ENCODE measurements around the gene FBXL7. TPM values are rescaled to one million over a fixed set of nuclear protein-coding genes. Genes with fewer than 3 reads are reported as not detected.

Gene FBXL7
- polyA plus RNA-seq, 1 donor from 2014 or later, result 0.24 TPM

- Histone ChIP-seq H4K20me1 (ENCODE audit: insufficient read depth) (no peaks in the 10 kb centered on the region), H3F3A (ENCODE audit: insufficient read depth, low read length, poor library complexity, severe bottlenecking) (no peaks in the 10 kb centered on the region), H3K27ac (ENCODE audit: low read length) (no peak overlapping the region), H3K79me2 (replicated peaks; ENCODE audit: insufficient read depth, low read length) (no peaks in the 10 kb centered on the region), H3K4me2 (ENCODE audit: low read length) (no peak overlapping the region), H3K27me3 (ENCODE audit: insufficient read depth, low read depth, low read length) (no peaks in the 10 kb centered on the region), H3K9ac (ENCODE audit: low read length) (no peak overlapping the region), H2AFZ (ENCODE audit: low read depth, low read length) (no peak overlapping the region), H3K9me2 (ENCODE audit: insufficient read depth, low read length) (no peaks in the 10 kb centered on the region), H3K36me3 (ENCODE audit: insufficient read depth, low read length) (no peaks in the 10 kb centered on the region), H3K4me3 (ENCODE audit: low read length) (no peak overlapping the region), H3K9me3 (ENCODE audit: low read length) (no peaks in the 10 kb centered on the region)
- TF ChIP-seq EZH2 (IDR thresholded peaks at IDR 0.05; ENCODE audit: borderline replicate concordance, insufficient read depth, low read length, poor library complexity, severe bottlenecking) (no peak), MXI1 (conservative IDR thresholded peaks at IDR 0.05; ENCODE audit: poor library complexity, severe bottlenecking) (no peak), SMC3 (conservative IDR thresholded peaks at IDR 0.05; ENCODE audit: poor library complexity) (no peak), EP300 (conservative IDR thresholded peaks at IDR 0.05; ENCODE audit: poor library complexity, severe bottlenecking) (no peak), POLR2AphosphoS5 (IDR thresholded peaks at IDR 0.05) (no peak)
- TF ChIP-seq, protein P1, sequence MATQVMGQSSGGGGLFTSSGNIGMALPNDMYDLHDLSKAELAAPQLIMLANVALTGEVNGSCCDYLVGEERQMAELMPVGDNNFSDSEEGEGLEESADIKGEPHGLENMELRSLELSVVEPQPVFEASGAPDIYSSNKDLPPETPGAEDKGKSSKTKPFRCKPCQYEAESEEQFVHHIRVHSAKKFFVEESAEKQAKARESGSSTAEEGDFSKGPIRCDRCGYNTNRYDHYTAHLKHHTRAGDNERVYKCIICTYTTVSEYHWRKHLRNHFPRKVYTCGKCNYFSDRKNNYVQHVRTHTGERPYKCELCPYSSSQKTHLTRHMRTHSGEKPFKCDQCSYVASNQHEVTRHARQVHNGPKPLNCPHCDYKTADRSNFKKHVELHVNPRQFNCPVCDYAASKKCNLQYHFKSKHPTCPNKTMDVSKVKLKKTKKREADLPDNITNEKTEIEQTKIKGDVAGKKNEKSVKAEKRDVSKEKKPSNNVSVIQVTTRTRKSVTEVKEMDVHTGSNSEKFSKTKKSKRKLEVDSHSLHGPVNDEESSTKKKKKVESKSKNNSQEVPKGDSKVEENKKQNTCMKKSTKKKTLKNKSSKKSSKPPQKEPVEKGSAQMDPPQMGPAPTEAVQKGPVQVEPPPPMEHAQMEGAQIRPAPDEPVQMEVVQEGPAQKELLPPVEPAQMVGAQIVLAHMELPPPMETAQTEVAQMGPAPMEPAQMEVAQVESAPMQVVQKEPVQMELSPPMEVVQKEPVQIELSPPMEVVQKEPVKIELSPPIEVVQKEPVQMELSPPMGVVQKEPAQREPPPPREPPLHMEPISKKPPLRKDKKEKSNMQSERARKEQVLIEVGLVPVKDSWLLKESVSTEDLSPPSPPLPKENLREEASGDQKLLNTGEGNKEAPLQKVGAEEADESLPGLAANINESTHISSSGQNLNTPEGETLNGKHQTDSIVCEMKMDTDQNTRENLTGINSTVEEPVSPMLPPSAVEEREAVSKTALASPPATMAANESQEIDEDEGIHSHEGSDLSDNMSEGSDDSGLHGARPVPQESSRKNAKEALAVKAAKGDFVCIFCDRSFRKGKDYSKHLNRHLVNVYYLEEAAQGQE (IDR thresholded peaks at IDR 0.05; ENCODE audit: borderline replicate concordance), result no peak
- TF ChIP-seq, protein P2, sequence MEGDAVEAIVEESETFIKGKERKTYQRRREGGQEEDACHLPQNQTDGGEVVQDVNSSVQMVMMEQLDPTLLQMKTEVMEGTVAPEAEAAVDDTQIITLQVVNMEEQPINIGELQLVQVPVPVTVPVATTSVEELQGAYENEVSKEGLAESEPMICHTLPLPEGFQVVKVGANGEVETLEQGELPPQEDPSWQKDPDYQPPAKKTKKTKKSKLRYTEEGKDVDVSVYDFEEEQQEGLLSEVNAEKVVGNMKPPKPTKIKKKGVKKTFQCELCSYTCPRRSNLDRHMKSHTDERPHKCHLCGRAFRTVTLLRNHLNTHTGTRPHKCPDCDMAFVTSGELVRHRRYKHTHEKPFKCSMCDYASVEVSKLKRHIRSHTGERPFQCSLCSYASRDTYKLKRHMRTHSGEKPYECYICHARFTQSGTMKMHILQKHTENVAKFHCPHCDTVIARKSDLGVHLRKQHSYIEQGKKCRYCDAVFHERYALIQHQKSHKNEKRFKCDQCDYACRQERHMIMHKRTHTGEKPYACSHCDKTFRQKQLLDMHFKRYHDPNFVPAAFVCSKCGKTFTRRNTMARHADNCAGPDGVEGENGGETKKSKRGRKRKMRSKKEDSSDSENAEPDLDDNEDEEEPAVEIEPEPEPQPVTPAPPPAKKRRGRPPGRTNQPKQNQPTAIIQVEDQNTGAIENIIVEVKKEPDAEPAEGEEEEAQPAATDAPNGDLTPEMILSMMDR (IDR thresholded peaks at IDR 0.05; ENCODE audit: poor library complexity, severe bottlenecking), result no peak
Observed at GRCh38 chr5:15450949-15451348, 49.0 kb upstream of the FBXL7 start.

DNA sequence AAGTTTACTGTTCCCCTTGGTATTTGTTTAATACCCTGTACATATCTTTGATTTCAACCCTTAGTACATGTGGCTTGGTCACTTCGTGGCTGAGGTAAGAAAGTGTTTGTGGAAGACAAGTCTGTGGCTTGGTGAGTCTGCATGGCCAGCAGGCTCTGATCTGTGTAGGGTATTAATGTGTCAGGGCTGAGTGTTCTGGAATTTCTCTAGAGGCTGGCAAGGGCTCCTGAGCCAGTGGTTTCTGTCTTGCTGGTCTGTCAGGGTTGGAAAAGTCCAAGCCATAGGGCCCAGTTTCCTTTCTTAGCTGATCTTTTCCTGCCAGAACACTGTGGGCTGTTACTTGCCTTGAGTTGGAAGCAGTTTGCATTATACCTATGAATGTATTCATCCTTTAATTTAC, 48.0 kb upstream of the FBXL7 start:
- H3K9me3 ChIP-seq (ENCODE audit: low read length), result no peaks in the 10 kb centered on the region
- no peak for TF ChIP-seq POLR2AphosphoS5 (IDR thresholded peaks at IDR 0.05)
- TF ChIP-seq MXI1 (conservative IDR thresholded peaks at IDR 0.05; ENCODE audit: poor library complexity, severe bottlenecking), result no peak
- no peak for TF ChIP-seq SMC3 (conservative IDR thresholded peaks at IDR 0.05; ENCODE audit: poor library complexity)
- TF ChIP-seq RAD21 (conservative IDR thresholded peaks at IDR 0.05), result no peak
- TF ChIP-seq EZH2 (IDR thresholded peaks at IDR 0.05; ENCODE audit: borderline replicate concordance, insufficient read depth, low read length, poor library complexity, severe bottlenecking), result no peak
- TF ChIP-seq, protein P2 (IDR thresholded peaks at IDR 0.05; ENCODE audit: poor library complexity, severe bottlenecking), result no peak
- no peak for TF ChIP-seq TAF1 (IDR thresholded peaks at IDR 0.05; ENCODE audit: low read depth)
- no peak for TF ChIP-seq EP300 (conservative IDR thresholded peaks at IDR 0.05; ENCODE audit: poor library complexity, severe bottlenecking)
- TF ChIP-seq, protein P1 (IDR thresholded peaks at IDR 0.05; ENCODE audit: borderline replicate concordance), result no peak

More for the DNA sequence above, 48.0 kb upstream of the FBXL7 start:
- H3K27ac ChIP-seq (ENCODE audit: low read length), result no peak overlapping the region
- no peaks in the 10 kb centered on the region for H4K20me1 ChIP-seq (ENCODE audit: insufficient read depth)
- no peak overlapping the region for H3K9ac ChIP-seq (ENCODE audit: low read length)
- H3K27me3 ChIP-seq (ENCODE audit: insufficient read depth, low read depth, low read length), result no peaks in the 10 kb centered on the region
- H3K4me2 ChIP-seq (ENCODE audit: low read length), result no peak overlapping the region
- H3K79me2 ChIP-seq (replicated peaks; ENCODE audit: insufficient read depth, low read length), result no peaks in the 10 kb centered on the region
- no peaks in the 10 kb centered on the region for H3K9me2 ChIP-seq (ENCODE audit: insufficient read depth, low read length)
- no peaks in the 10 kb centered on the region for H3K36me3 ChIP-seq (ENCODE audit: insufficient read depth, low read length)
- no peak overlapping the region for H2AFZ ChIP-seq (ENCODE audit: low read depth, low read length)
- no peaks in the 10 kb centered on the region for H3F3A ChIP-seq (ENCODE audit: insufficient read depth, low read length, poor library complexity, severe bottlenecking)
- H3K4me3 ChIP-seq (ENCODE audit: low read length), result no peak overlapping the region
